Medulla oblongata (tissue), 1 donor: Measurements from ENCODE around the gene SP3.

Experiments used
- DNase-seq: peaks from one replicate; pipeline ENCODE4 v3.0.0-alpha.2; 2015; ENCODE audit errors: extremely low spot score

The SP3 gene

GRCh38 chr2:173968551-173968950 is 3.4 kb upstream of the SP3 start:
- DNase-seq: no peak

DNA sequence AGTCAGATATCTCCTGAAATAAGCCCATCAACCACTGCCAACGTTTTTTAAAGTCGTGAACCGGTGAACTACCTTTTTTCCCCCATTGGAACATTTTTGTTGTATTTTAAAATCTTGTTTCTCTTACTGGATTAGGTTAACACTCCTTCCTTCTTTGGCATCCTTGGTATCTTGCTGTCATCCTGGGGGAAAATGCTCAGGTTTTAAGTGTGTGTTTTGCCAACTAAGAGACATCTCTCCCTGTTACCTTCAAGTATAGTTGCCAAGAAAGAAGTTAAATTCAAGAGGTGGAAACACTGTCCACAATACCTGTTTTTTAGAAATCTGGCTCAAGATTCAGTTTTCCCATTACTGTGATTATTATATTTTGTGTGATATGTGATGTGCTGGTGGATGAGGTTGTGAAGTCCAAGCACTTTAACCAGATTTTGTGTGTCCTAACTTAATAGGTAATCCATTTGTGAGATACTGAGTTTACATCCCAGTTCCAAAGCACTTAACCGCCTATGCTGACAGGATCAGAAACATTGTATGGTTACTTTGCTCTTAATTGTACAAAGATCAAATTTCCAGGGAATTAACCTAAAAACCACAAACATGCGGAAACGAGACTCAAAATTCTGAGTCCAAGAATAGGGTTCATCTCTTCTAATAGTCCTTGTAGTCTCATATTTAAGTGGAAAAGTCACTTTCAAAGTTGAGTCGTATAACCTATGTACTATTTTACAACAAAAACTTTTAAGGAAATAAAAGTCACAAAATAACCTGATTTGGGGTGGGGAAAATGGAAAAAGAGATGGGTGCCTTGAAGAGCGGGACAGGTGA is 1.3 kb upstream of the SP3 start:
- no peak for DNase-seq

DNA sequence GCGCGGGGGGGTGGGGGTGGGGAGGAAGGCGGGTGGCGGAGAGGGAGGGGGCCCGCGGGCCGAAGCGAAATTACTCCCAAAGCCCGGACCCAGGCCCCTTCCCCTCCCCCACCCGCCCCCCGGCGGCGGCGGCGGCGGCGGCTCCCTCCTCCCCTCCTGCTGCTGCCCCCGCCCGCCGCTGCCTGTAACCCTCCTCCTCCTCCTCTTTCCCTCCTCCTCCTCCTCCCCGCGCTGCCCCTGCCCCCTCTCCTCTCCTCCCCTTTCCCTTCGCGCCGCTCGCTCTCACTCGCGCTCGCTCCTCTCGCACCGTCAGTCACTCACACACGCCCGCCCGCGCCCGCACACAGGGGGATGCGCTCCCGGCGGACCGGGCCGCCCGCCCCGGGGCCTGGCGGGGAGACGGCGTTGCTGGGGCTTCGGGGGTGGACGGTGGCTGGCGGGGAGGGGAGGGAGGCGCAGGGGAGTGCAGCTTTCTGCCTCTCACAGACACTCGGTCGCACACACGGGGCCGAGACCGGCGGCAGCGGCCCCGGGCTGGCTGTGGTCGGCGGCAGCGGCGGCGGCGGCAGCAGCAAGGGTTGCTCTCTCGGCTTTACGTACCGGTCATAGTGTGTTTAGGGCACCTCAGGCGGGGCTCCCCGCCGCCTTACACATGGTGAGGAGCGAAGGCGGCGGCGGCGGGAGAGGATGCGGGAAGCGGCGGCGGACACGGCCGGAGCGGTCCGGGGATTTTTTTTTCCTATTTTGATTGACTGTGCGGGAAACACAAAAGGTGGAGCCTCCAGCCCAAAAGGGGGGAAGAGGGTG is 405 bp downstream of the SP3 start:
- DNase-seq: peak; percentile 86

DNA sequence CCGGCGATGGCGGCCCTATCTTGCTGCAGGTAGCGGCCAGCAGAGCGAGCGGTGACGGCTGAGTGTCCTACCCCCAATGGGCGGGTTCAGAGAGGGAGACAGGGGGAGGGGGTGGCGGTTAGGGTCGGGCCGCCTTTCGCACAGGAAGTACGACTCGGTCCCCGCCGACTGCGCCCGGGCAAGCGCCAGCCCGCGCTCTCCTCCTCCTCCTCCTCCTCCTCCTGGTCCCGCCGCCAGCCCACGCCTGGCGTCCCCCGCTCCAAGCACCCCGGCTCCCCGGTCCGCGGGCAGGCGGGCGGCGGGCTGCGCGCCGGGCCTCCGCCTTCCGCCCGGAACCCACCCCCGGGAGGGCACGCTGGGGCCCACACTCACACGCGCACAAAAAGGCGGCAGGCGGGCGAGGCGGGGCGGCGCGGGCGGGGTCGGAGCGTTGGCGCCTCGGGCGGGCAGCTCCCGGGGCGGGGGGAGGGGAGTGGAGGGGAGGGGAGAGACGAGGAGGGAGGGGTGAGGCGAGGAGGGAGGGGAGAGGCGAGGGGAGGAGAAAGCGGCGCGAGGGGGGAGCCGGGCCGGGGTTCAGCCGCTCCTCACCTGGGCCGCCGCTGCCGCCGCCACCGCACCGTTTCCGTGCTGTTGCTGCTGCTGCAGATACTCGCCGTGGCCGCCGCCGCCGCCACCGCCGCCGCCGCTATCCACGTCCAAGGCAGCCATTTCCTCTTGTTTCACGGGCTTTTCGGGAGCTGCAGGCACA is 1.2 kb downstream of the SP3 start:
- peak; percentile 90 for DNase-seq

- DNase-seq: peak; percentile 50
Measured at GRCh38 chr2:173963323-173963816, 1.8 kb downstream of the SP3 start.

GRCh38 chr2:173962583-173963110 is 2.5 kb downstream of the SP3 start:
- no peak for DNase-seq

DNA sequence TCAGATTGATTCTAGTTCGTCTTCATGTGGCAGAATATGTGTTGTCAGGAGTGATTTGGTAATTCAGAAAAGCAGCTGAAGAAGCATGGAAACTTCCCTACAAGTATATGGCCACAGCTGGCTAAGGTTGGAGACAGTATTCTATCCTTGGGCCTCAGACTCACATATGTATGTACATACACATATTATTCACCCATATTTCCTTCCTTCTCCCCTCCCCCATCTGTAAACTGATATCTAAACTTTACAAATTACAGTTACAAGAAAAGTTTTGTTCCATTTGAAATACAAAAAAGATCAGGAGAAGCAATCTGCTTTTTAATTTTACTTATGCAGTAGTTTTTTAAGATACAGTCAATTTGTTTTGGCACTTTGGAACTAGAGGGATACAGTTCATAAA is 3.1 kb downstream of the SP3 start:
- DNase-seq: no peak

- no peak for DNase-seq
Measured at GRCh38 chr2:173961346-173961705, 3.8 kb downstream of the SP3 start.

DNA sequence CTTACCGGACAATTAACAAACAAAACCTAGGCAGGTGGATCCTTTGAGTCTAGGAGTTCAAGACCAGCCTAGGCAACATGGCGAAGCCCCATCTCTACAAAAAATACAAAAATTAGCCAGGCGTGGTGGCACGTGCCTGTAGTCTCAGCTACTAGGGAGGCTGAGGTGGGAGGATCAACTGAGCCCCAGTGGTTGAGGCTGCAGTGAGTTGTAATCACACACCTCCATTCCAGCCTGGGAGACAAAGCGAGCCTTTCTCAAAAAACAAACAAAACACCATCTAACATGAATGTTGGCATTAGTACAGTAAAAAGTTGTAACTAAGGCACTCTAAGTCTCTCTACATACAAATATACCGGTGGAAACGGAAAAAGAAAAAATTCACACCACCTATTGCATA is 5.3 kb downstream of the SP3 start:
- no peak for DNase-seq

DNA sequence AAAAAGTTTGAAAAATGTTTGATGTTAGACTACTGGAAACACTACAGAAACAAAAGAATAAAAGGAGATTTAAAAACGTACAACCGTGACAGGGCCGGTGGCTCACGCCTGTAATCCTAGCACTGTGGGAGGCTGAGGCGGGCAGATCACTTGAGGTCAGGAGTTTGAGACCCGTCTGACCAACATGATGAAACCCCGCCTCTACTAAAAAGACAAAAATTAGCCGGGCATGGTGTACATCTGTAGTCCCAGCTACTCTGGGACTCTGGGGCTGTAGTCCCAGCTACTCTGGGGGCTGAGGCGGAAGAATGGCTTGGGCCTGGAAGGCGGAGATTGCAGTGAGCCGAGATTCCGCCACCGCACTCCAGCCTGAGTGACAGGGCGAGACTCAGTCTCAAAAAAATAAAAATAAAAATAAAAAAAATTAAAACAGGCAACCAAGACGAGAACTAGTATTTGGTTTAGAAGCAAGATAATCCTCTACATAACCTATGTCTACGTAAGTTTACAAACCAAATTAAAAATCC is 5.8 kb downstream of the SP3 start:
- DNase-seq: no peak

DNA sequence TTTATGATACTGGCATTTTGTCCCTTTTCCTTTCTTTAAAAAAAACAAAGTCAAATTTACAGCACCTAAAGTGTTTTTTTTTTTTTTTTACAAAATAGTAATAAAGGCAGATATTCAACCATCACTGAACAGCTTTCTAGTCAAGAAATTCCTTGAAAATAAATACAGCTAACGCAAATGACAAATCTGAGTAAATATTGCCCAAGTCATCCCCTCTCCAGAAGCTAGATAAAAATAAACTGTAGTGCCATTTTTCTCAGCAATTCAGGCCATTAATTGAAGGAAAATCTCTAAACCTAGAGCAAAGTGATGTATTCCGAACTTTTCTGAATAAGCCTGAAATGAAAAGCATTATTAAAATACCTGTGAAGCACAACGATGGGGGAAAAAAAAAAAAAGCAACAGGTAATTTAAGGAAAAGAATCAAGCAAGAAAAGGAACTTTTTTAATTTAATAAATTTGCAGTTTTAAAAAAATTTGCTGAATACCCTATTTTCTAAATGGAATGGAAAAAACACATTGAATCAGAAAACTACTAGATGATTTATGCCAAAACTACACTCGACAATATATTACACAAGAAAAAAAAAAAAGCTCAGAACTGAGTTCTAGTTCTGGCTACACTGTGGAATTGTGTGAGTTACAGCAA is 6.9 kb downstream of the SP3 start:
- no peak for DNase-seq

GRCh38 chr2:173957517-173957916 is 7.7 kb downstream of the SP3 start:
- DNase-seq: no peak

DNA sequence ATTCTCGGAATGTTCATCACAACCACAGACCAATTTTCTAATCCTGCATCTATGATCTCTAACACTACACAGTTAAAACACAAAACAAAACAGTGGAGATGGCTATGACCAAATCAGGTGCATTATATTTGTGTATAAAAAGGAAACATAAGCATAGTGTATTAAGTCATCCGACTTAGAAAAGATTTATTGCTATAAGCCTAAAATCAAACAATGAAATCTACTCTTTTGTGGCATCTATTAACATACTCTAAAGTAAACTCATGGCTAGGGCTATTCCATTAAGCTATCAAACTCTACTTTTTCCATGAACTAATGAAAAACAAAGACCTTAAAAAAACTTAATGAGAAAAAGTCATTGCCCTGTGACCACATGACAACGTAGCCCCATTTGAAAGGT is 8.7 kb downstream of the SP3 start:
- no peak for DNase-seq

DNA sequence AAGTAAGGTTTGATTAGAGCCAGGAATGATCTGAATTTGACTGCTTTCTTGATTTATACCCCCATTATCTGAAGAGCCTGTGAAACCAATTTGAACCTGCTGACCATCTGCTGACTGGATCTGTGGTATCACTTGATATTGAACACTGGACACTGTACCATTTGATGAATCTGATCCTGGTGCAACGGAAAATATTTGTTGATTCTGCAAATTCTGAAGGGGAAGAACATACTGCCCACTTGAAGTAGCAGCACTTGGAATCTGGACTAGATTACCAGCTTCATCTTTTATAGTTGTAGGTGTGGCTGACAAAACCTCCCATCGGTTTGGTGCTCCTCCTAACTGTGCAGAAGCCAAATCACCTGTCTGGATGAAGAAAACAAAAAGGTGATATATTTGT is 9.3 kb downstream of the SP3 start:
- no peak for DNase-seq

GRCh38 chr2:173955004-173955403 is 10.2 kb downstream of the SP3 start:
- no peak for DNase-seq

- no peak for DNase-seq
Measured at GRCh38 chr2:173953047-173953424, 12.1 kb downstream of the SP3 start.

DNA sequence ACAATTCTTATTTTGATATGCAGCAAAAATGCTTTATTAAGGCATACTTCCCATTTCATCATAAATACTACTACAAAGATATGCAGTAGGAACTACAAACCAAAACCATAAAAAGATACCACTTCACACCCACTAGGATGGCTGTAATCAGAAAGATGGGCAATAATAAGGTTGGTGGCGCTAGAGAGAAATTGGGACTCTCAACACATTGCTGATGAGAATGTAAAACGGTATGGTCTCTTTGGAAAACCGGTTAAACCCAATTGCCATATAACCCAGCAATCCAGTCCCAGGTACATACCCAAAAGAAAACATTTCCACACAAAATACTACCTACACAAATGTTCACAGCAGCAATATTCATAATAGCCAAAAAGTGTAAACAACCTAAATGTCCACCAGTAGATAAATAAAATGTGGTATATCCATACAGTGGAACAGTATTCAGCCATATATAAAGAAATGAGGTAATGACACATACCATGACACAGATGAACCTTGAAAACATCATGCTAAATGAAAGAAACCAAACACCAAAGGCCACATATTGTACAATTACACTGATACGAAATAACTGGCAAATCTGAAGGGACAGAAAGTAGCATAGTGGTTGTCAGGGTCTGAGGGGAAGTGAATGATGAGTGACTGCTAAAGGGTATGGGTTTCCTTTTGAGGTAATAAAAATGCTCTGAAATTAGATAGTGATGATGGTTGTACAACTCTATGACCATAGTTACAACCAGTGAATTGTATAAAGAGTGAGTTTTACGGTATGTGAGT is 12.7 kb downstream of the SP3 start:
- DNase-seq: no peak

DNA sequence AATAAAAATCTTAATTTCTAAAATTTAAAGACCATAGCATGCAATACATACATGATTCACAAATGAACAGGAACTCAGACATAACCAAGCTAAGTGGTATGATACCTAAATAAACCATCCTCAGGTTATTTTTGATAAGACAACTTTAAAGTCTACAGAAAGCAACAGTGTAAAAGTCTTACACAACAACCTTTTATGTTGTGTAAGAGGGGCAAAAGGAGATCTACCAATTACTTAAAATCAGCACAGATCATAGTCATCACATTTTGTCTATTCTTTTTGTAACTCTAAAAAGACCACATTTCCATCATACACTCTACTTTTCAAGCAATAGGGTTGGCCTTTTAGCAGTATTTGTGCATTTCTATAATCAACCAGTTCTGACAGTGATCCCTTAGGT is 16.3 kb downstream of the SP3 start:
- no peak for DNase-seq

DNA sequence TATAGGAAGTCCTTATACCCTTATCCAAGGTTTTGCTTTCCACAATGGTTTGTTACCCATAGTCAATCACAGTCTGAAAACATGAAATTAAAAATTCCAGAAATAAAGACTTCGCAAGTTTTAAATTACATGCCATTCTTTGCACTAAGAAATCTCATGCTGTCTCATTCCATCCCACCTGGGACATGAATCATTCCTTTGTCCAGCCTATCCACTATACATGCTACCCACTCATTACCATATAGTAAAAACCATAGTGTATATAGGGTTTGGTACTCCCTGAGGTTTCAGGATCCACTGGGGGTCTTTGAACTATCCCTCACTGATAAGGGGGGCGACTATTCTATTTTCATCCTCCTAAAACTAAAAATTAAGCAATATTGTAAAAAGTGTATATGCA is 17.0 kb downstream of the SP3 start:
- DNase-seq: no peak

DNA sequence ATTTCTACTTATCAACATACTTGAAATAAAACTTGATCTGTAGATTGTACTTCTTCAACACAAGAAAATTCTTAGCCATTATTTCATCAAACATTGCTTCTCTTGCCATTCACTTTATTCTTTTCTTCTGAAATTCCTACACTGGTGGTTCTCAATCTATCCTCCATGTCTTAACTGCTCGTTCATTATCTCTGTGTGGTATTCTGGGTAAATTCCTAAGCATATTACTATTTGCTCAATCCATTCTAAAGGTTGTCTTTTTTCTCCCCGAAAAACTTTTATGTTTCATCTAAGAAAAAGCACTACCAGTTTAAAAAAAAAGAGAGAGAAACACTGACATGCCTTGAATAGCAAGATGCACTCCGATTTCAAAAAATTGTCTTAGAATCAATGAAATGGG is 18.0 kb downstream of the SP3 start:
- DNase-seq: no peak

DNA sequence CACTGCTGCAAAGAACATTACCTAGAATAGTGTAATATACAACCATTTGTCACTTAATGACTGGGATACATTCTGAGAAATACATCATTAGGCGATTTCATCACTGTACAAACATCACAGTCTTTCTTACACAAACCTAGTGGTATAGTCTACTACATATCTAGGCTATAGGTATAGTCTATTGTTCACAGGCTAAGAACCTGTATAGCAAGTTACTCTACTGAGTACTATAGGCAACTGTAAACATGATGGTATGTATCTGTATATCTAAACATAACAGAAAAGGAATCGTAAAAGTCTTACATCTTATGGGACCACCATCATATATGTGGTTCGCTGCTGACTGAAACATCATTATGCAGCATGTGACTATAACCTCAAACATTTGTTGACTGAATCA is 21.4 kb downstream of the SP3 start:
- no peak for DNase-seq
